ENCODE measurements around the gene TLL1. TPM values are rescaled to one million over a fixed set of nuclear protein-coding genes. Genes with fewer than 3 reads are reported as not detected.

Gene TLL1
- total and polyA plus RNA-seq, 7 experiments from 2014 or later = not detected

DNA sequence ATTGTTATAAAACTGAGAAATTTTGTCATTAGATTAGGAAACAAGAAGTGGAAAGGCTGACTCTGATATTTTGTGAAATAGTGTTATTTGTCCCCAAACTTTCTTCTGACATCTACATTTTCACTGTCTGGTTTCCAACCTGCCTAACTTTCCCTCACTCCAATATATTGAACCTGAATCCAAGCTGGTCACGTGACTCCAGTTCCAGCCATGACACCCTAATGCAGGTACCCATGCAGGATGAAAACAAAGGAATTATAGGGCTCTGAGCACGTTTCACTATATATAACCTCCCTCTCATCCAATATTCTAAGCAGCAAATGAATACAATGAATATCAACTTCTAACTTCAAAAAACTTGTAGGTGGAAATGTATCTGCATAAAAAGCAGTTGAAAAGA, 231.6 kb downstream of the TLL1 start:
- H3K4me3 ChIP-seq (ENCODE audit: low read length) = no peak overlapping the region
- Mint-ChIP-seq H3K4me1 (no peaks in the 10 kb centered on the region), H3K27ac (no peak overlapping the region), H3K36me3 (no peaks in the 10 kb centered on the region), H3K27me3 (no peaks in the 10 kb centered on the region), H3K4me3 (no peak overlapping the region), H3K9me3 (peaks cover 0 to 14% (median 2%) of the 10 kb centered on the region in 11 donors)
- H3K27ac ChIP-seq (ENCODE audit: low read depth, low read length) = no peak overlapping the region
- H3K4me1 ChIP-seq (ENCODE audit: control insufficient read depth in 2 of 2, insufficient read depth in 2 of 2, low read length in 2 of 2) = no peaks in the 10 kb centered on the region
- no peaks in the 10 kb centered on the region for H3K36me3 ChIP-seq (ENCODE audit: control insufficient read depth in 2 of 3, insufficient read depth in 3 of 3, low read length in 3 of 3)
- intact Hi-C loops (cut with micrococcal nuclease) = loop anchor here in 1 of 2 donors (5.0 kb wide), 1 partner anchor 1388 kb away; no protein-coding TSS in a partner anchor
- no peaks in the 10 kb centered on the region for H3K27me3 ChIP-seq (ENCODE audit: control insufficient read depth in 2 of 2, insufficient read depth in 2 of 2, low read length in 2 of 2)
- no peak for DNase-seq
- no peaks in the 10 kb centered on the region for H3K9me3 ChIP-seq (ENCODE audit: control insufficient read depth in 2 of 3, low read length in 3 of 3)
- ATAC-seq = no peak
- POLR2A ChIA-PET = no interaction called here
- CTCF ChIA-PET = no interaction called here

DNA sequence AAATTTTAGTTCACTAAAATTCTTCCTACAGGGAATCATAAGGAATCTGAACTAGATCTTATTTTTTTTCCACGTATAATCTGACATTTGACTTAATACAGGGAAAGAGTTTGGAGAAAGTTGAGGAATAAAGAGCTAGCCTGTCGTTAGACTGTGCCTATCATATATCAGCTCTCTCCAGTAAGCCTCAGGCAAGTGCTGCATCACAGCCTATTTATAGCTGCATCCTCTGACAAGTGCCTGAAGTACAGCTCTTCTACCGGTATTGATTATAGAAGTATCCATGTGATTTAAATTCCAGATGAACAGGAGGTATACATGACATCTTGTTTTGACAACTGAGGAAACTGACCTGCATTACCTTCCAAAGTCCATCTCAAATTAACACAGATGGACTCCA, 248.9 kb downstream of the TLL1 start:
- intact Hi-C loops (cut with micrococcal nuclease) = no loop called here
- H3K9me3 ChIP-seq (ENCODE audit: control insufficient read depth in 2 of 3, low read length in 3 of 3) = no peaks in the 10 kb centered on the region
- no peaks in the 10 kb centered on the region for H3K27me3 Mint-ChIP-seq
- H3K4me1 Mint-ChIP-seq = no peaks in the 10 kb centered on the region
- ChIA-PET POLR2A (no interaction called here), CTCF (no interaction called here)
- ATAC-seq (no peak), DNase-seq (no peak)
- H3K27ac ChIP-seq (ENCODE audit: low read depth, low read length) = no peak overlapping the region
- no peak overlapping the region for H3K27ac Mint-ChIP-seq
- H3K36me3 ChIP-seq (ENCODE audit: control insufficient read depth in 2 of 3, insufficient read depth in 3 of 3, low read length in 3 of 3) = no peaks in the 10 kb centered on the region
- H3K4me3 Mint-ChIP-seq = no peak overlapping the region
- H3K27me3 ChIP-seq (ENCODE audit: control insufficient read depth in 2 of 2, insufficient read depth in 2 of 2, low read length in 2 of 2) = no peaks in the 10 kb centered on the region
- no peaks in the 10 kb centered on the region for H3K4me1 ChIP-seq (ENCODE audit: control insufficient read depth in 2 of 2, insufficient read depth in 2 of 2, low read length in 2 of 2)
- H3K9me3 Mint-ChIP-seq = peaks cover 0 to 3% (median 0%) of the 10 kb centered on the region in 11 donors
- H3K36me3 Mint-ChIP-seq = no peaks in the 10 kb centered on the region
- H3K4me3 ChIP-seq (ENCODE audit: low read length) = no peak overlapping the region

GRCh38 chr4:166123546-166123945, 250.5 kb downstream of the TLL1 start:
- no peaks in the 10 kb centered on the region for H3K27me3 ChIP-seq (ENCODE audit: control insufficient read depth in 2 of 2, insufficient read depth in 2 of 2, low read length in 2 of 2)
- no peak overlapping the region for H3K27ac ChIP-seq (ENCODE audit: low read depth, low read length)
- POLR2A ChIA-PET = no interaction called here
- H3K9me3 ChIP-seq (ENCODE audit: control insufficient read depth in 2 of 3, low read length in 3 of 3) = no peaks in the 10 kb centered on the region
- H3K4me3 ChIP-seq (ENCODE audit: low read length) = no peak overlapping the region
- H3K4me1 ChIP-seq (ENCODE audit: control insufficient read depth in 2 of 2, insufficient read depth in 2 of 2, low read length in 2 of 2) = no peaks in the 10 kb centered on the region
- no peak overlapping the region for H3K4me3 Mint-ChIP-seq
- CTCF ChIA-PET = no interaction called here
- no peaks in the 10 kb centered on the region for H3K36me3 ChIP-seq (ENCODE audit: control insufficient read depth in 2 of 3, insufficient read depth in 3 of 3, low read length in 3 of 3)
- no peaks in the 10 kb centered on the region for H3K36me3 Mint-ChIP-seq
- no peaks in the 10 kb centered on the region for H3K4me1 Mint-ChIP-seq
- intact Hi-C loops (cut with micrococcal nuclease) = no loop called here
- ATAC-seq = no peak
- H3K27me3 Mint-ChIP-seq = no peaks in the 10 kb centered on the region
- no peak for DNase-seq
- no peak overlapping the region for H3K27ac Mint-ChIP-seq
- peaks cover 0 to 3% (median 0%) of the 10 kb centered on the region in 11 donors for H3K9me3 Mint-ChIP-seq

DNA sequence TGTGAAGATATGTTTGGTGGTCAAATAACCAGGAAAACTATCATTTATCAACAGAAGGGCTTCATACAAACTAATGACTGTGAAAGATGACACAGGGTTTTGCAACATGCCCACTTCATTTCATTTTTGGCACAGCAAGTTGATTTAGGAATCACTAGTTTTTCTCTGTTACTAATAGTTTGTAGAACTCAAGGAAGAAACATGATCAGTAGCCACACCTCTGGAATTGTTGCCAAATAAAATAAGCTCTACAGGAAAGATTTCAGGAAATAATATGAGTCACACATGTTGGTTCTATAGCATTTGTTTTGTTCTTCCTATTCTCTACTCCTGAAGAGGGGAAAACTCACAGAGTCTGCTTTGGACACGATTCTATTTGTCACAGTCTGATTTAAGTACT, 255.4 kb downstream of the TLL1 start:
- H3K27ac ChIP-seq (ENCODE audit: low read depth, low read length) = no peak overlapping the region
- no peak overlapping the region for H3K4me3 ChIP-seq (ENCODE audit: low read length)
- CTCF ChIA-PET = interaction anchor here (0.6 kb wide), 1 partner anchor 8 kb away, joined by 3 read pairs; no protein-coding TSS in a partner anchor
- Mint-ChIP-seq H3K27me3 (no peaks in the 10 kb centered on the region), H3K4me3 (no peak overlapping the region), H3K27ac (no peak overlapping the region), H3K36me3 (peaks cover 0 to 4% (median 0%) of the 10 kb centered on the region in 5 donors), H3K9me3 (peaks cover 0 to 11% (median 4%) of the 10 kb centered on the region in 11 donors), H3K4me1 (no peaks in the 10 kb centered on the region)
- no peaks in the 10 kb centered on the region for H3K36me3 ChIP-seq (ENCODE audit: control insufficient read depth in 2 of 3, insufficient read depth in 3 of 3, low read length in 3 of 3)
- no peak for ATAC-seq
- intact Hi-C loops (cut with micrococcal nuclease) = no loop called here
- H3K27me3 ChIP-seq (ENCODE audit: control insufficient read depth in 2 of 2, insufficient read depth in 2 of 2, low read length in 2 of 2) = no peaks in the 10 kb centered on the region
- H3K4me1 ChIP-seq (ENCODE audit: control insufficient read depth in 2 of 2, insufficient read depth in 2 of 2, low read length in 2 of 2) = no peaks in the 10 kb centered on the region
- POLR2A ChIA-PET = no interaction called here
- H3K9me3 ChIP-seq (ENCODE audit: control insufficient read depth in 2 of 3, low read length in 3 of 3) = no peaks in the 10 kb centered on the region
- DNase-seq = no peak

DNA sequence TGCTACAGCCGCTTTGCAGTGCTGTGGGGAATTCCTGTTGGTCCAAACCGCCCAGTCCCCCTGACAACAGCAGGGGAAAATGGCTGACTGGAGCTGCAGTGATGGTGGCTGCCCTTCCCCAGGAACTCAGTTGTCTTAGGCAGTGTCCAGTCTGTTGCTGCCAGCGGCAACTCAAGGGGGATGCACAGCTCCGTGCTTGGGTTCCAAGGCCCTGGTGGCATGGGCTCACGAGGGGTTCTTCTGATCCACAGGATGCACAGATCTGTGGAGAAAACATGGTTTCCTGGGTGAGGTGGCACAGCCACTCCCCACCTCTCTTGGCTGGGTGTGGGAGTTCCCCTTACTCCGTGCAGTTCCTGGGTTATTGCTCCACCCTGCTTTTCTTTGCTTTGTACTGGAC, 261.2 kb downstream of the TLL1 start:
- no peaks in the 10 kb centered on the region for H3K9me3 ChIP-seq (ENCODE audit: control insufficient read depth in 2 of 3, low read length in 3 of 3)
- H3K27ac ChIP-seq (ENCODE audit: low read depth, low read length) = no peak overlapping the region
- ATAC-seq (no peak), DNase-seq (no peak)
- intact Hi-C loops (cut with micrococcal nuclease) = no loop called here
- H3K27ac Mint-ChIP-seq = no peak overlapping the region
- H3K9me3 Mint-ChIP-seq = peaks cover 0 to 17% (median 9%) of the 10 kb centered on the region in 11 donors
- ChIA-PET POLR2A (no interaction called here), CTCF (no interaction called here)
- H3K36me3 ChIP-seq (ENCODE audit: control insufficient read depth in 2 of 3, insufficient read depth in 3 of 3, low read length in 3 of 3) = no peaks in the 10 kb centered on the region
- peaks cover 0 to 4% (median 0%) of the 10 kb centered on the region in 5 donors for H3K36me3 Mint-ChIP-seq
- no peak overlapping the region for H3K4me3 Mint-ChIP-seq
- no peak overlapping the region for H3K4me3 ChIP-seq (ENCODE audit: low read length)
- no peaks in the 10 kb centered on the region for H3K4me1 ChIP-seq (ENCODE audit: control insufficient read depth in 2 of 2, insufficient read depth in 2 of 2, low read length in 2 of 2)
- H3K4me1 Mint-ChIP-seq = no peaks in the 10 kb centered on the region
- H3K27me3 Mint-ChIP-seq = no peaks in the 10 kb centered on the region
- no peaks in the 10 kb centered on the region for H3K27me3 ChIP-seq (ENCODE audit: control insufficient read depth in 2 of 2, insufficient read depth in 2 of 2, low read length in 2 of 2)

DNA sequence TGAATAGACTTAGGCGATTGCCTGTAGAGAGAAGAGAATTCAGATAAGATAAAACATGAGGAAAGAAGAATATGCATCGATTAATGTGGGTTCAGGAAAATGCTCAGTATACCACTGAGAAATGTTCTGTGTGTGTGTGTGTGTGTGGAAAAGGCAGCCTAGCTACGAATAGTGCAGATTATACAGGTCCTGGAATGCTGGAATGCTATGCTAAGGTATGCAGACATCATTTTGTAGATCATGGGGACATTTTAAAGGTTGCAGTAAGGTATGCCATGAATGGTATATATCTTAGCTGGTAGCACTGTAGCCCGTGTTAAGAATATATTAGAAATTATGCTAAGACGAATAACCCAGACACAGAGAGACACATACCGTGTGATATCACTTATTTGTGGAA, 267.9 kb downstream of the TLL1 start:
- Mint-ChIP-seq H3K27me3 (no peaks in the 10 kb centered on the region), H3K4me1 (no peaks in the 10 kb centered on the region), H3K9me3 (peaks cover 0 to 6% (median 0%) of the 10 kb centered on the region in 11 donors), H3K27ac (no peak overlapping the region), H3K36me3 (no peaks in the 10 kb centered on the region), H3K4me3 (no peak overlapping the region)
- ATAC-seq (no peak), DNase-seq (no peak)
- H3K27ac ChIP-seq (ENCODE audit: low read depth, low read length) = no peak overlapping the region
- intact Hi-C loops (cut with micrococcal nuclease) = no loop called here
- no peaks in the 10 kb centered on the region for H3K36me3 ChIP-seq (ENCODE audit: control insufficient read depth in 2 of 3, insufficient read depth in 3 of 3, low read length in 3 of 3)
- no peaks in the 10 kb centered on the region for H3K27me3 ChIP-seq (ENCODE audit: control insufficient read depth in 2 of 2, insufficient read depth in 2 of 2, low read length in 2 of 2)
- POLR2A ChIA-PET = no interaction called here
- H3K4me1 ChIP-seq (ENCODE audit: control insufficient read depth in 2 of 2, insufficient read depth in 2 of 2, low read length in 2 of 2) = no peaks in the 10 kb centered on the region
- H3K4me3 ChIP-seq (ENCODE audit: low read length) = no peak overlapping the region
- CTCF ChIA-PET = no interaction called here
- H3K9me3 ChIP-seq (ENCODE audit: control insufficient read depth in 2 of 3, low read length in 3 of 3) = no peaks in the 10 kb centered on the region

DNA sequence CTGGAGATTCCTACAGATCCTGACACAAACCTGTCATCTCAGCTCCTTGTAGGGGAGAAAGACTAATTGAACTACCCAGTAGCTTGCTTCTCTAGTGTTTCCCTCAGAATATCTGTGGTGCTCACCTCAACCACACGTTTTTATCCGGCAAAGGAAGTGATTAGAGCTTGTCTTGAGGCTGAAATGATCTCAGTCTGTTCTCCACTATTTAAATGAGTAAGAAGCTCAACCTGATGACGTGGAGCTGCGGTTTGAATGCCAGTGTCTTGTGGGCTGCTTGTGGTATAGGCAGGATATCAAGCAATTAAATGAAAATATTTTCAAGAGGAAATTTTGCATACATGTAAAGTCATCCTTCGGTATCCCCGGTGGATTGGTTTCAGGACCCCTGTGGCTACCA, 270.2 kb downstream of the TLL1 start:
- no peak for DNase-seq
- Histone ChIP-seq H3K4me1 (ENCODE audit: control insufficient read depth in 2 of 2, insufficient read depth in 2 of 2, low read length in 2 of 2) (no peaks in the 10 kb centered on the region), H3K36me3 (ENCODE audit: control insufficient read depth in 2 of 3, insufficient read depth in 3 of 3, low read length in 3 of 3) (no peaks in the 10 kb centered on the region), H3K27ac (ENCODE audit: low read depth, low read length) (no peak overlapping the region), H3K27me3 (ENCODE audit: control insufficient read depth in 2 of 2, insufficient read depth in 2 of 2, low read length in 2 of 2) (no peaks in the 10 kb centered on the region), H3K4me3 (ENCODE audit: low read length) (no peak overlapping the region), H3K9me3 (ENCODE audit: control insufficient read depth in 2 of 3, low read length in 3 of 3) (no peaks in the 10 kb centered on the region)
- Mint-ChIP-seq H3K4me1 (no peaks in the 10 kb centered on the region), H3K36me3 (no peaks in the 10 kb centered on the region), H3K27ac (no peak overlapping the region), H3K27me3 (no peaks in the 10 kb centered on the region), H3K4me3 (no peak overlapping the region), H3K9me3 (peaks cover 0 to 6% (median 0%) of the 10 kb centered on the region in 11 donors)
- intact Hi-C loops (cut with micrococcal nuclease) = no loop called here
- no peak for ATAC-seq
- ChIA-PET POLR2A (no interaction called here), CTCF (no interaction called here)

All from naive thymus-derived CD4-positive, alpha-beta T cell (primary cell).